Measurements from ENCODE around the gene NUDT17. TPM values are rescaled to one million over a fixed set of nuclear protein-coding genes. Genes with fewer than 3 reads are reported as not detected.

NUDT17 gene
- total and polyA plus RNA-seq, 2 of the 4 experiments (the other 2 are of a cell fraction) = 2.3 to 2.8 TPM

DNA sequence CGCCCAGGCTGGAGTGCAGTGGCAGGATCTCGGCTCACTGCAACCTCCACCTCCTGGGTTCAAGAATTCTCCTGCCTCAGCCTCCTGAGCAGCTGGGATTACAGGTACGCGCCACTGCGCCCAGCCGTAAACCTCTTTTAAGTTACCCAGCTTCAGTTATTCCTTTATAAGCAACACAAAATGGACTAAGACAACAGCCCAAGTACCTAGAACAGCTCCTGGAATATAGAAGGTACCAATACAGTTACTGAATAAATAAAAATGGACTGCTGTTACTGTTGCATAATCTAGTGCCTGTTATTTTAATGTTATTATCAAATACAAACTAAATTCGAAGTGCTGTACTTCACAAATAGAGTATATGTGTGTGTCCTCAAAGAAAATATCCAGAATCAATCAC lies 38.6 kb upstream of the NUDT17 start:
- Histone ChIP-seq H3K27me3 (ENCODE audit: control insufficient read depth, insufficient read depth, low read length) (no peaks in the 10 kb centered on the region), H3K9ac (ENCODE audit: low read depth, low read length) (no peak overlapping the region), H4K20me1 (ENCODE audit: insufficient read depth, low read length) (peaks cover 57% of the 10 kb centered on the region), H3K36me3 (ENCODE audit: control insufficient read depth, insufficient read depth, low read length) (no peaks in the 10 kb centered on the region), H3K4ac (ENCODE audit: low read depth, low read length) (no peak overlapping the region), H3K14ac (replicated peaks; ENCODE audit: low read depth, low read length) (no peak overlapping the region), H2AK9ac (replicated peaks; ENCODE audit: low read depth, low read length, poor library complexity) (no peak overlapping the region), H3K27ac (ENCODE audit: insufficient read depth, low read length) (no peak overlapping the region), H2BK15ac (ENCODE audit: low read depth, low read length) (no peak overlapping the region), H3K18ac (ENCODE audit: low read depth, low read length) (no peak overlapping the region), H4K8ac (ENCODE audit: low read depth in 2 of 2, low read length in 2 of 2) (no peak overlapping the region), H4K91ac (ENCODE audit: insufficient read depth, low read depth, low read length) (no peak overlapping the region), H2BK5ac (ENCODE audit: low read depth, low read length, poor library complexity, severe bottlenecking) (no peak overlapping the region), H3K4me3 (ENCODE audit: insufficient read depth, low read depth, low read length) (no peak overlapping the region), H3K9me1 (ENCODE audit: insufficient read depth, low read length) (peaks cover 6% of the 10 kb centered on the region; the same call in 1 of the 2 replicates), H3K4me2 (ENCODE audit: low read depth, low read length) (no peak overlapping the region), H2BK20ac (ENCODE audit: low read depth, low read length) (no peak overlapping the region), H3K23ac (ENCODE audit: low read depth, low read length) (no peak overlapping the region), H3K56ac (ENCODE audit: extremely low read depth, insufficient read depth, low read length) (no peak overlapping the region), H2AK5ac (ENCODE audit: low read depth, low read length) (no peak overlapping the region), H2BK120ac (ENCODE audit: low read depth, low read length) (no peak overlapping the region), H4K5ac (ENCODE audit: low read depth, low read length) (no peak overlapping the region), H2AFZ (replicated peaks; ENCODE audit: low read length, poor library complexity) (no peak overlapping the region), H3K4me1 (ENCODE audit: control insufficient read depth, insufficient read depth, low read length) (peaks cover 7% of the 10 kb centered on the region), H3K9me3 (ENCODE audit: control insufficient read depth, insufficient read depth, low read length) (no peaks in the 10 kb centered on the region), H3K79me1 (ENCODE audit: low read depth in 1 of 2, low read length in 2 of 2) (peaks cover 11 to 43% of the 10 kb centered on the region in 2 experiments)
- no CpG with 5 or more reads among the region's 7 CpGs for WGBS, 2 experiments (ENCODE audit: extremely low coverage in 2 of 2, insufficient read length in 1 of 2)
- no peak for ATAC-seq (ENCODE audit: low read depth)
- in situ Hi-C loops (cut with MboI; ENCODE audit: low sequenced_read_pairs) (no loop called here), intact Hi-C loops (cut with micrococcal nuclease) (no loop called here), dilution Hi-C loops (cut with HindIII; ENCODE audit: low sequenced_read_pairs, unreplicated experiment) (no loop called here)
- POLR2A ChIA-PET (ENCODE audit: unreplicated experiment) = no interaction called here
- TF ChIP-seq POLR2A (IDR thresholded peaks at IDR 0.05; ENCODE audit: low read depth, low read length) (no peak), RFX5 (IDR thresholded peaks at IDR 0.05; ENCODE audit: low read depth, low read length) (no peak), RAD21 (IDR thresholded peaks at IDR 0.05; ENCODE audit: low read length) (no peak), MXI1 (IDR thresholded peaks at IDR 0.05; ENCODE audit: borderline replicate concordance, low read depth, low read length) (no peak), FOS (IDR thresholded peaks at IDR 0.05; ENCODE audit: low read depth, low read length) (no peak), BHLHE40 (IDR thresholded peaks at IDR 0.05; ENCODE audit: low read depth, low read length) (no peak), SMC3 (IDR thresholded peaks at IDR 0.05; ENCODE audit: low read depth, low read length) (no peak), RCOR1 (IDR thresholded peaks at IDR 0.05; ENCODE audit: insufficient replicate concordance, low read length) (no peak), CHD1 (IDR thresholded peaks at IDR 0.05; ENCODE audit: low read depth, low read length) (no peak), NFE2L2 (IDR thresholded peaks at IDR 0.05; ENCODE audit: low read depth, low read length) (no peak), MAZ (IDR thresholded peaks at IDR 0.05; ENCODE audit: borderline replicate concordance, low read depth, low read length) (no peak), MAFK (IDR thresholded peaks at IDR 0.05; ENCODE audit: low read depth, low read length) (no peak), CEBPB (IDR thresholded peaks at IDR 0.05; ENCODE audit: low read depth, low read length) (no peak)
- TF ChIP-seq, protein P1, sequence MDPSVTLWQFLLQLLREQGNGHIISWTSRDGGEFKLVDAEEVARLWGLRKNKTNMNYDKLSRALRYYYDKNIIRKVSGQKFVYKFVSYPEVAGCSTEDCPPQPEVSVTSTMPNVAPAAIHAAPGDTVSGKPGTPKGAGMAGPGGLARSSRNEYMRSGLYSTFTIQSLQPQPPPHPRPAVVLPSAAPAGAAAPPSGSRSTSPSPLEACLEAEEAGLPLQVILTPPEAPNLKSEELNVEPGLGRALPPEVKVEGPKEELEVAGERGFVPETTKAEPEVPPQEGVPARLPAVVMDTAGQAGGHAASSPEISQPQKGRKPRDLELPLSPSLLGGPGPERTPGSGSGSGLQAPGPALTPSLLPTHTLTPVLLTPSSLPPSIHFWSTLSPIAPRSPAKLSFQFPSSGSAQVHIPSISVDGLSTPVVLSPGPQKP (IDR thresholded peaks at IDR 0.05; ENCODE audit: borderline replicate concordance, low read depth, low read length) = no peak
- TF ChIP-seq, protein P2, sequence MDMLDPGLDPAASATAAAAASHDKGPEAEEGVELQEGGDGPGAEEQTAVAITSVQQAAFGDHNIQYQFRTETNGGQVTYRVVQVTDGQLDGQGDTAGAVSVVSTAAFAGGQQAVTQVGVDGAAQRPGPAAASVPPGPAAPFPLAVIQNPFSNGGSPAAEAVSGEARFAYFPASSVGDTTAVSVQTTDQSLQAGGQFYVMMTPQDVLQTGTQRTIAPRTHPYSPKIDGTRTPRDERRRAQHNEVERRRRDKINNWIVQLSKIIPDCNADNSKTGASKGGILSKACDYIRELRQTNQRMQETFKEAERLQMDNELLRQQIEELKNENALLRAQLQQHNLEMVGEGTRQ (IDR thresholded peaks at IDR 0.05; ENCODE audit: low read depth, low read length) = no peak
- TF ChIP-seq, protein P3, sequence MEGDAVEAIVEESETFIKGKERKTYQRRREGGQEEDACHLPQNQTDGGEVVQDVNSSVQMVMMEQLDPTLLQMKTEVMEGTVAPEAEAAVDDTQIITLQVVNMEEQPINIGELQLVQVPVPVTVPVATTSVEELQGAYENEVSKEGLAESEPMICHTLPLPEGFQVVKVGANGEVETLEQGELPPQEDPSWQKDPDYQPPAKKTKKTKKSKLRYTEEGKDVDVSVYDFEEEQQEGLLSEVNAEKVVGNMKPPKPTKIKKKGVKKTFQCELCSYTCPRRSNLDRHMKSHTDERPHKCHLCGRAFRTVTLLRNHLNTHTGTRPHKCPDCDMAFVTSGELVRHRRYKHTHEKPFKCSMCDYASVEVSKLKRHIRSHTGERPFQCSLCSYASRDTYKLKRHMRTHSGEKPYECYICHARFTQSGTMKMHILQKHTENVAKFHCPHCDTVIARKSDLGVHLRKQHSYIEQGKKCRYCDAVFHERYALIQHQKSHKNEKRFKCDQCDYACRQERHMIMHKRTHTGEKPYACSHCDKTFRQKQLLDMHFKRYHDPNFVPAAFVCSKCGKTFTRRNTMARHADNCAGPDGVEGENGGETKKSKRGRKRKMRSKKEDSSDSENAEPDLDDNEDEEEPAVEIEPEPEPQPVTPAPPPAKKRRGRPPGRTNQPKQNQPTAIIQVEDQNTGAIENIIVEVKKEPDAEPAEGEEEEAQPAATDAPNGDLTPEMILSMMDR (conservative IDR thresholded peaks at IDR 0.05; ENCODE audit: low read depth, low read length) = no peak
- BruUV-seq (replicated peaks) = no TSS peak
- CTCF ChIA-PET = no interaction called here
- DNase-seq = no peak
